Smooth muscle cell (in vitro differentiated cells): ENCODE measurements around the gene GJB1. TPM values are rescaled to one million over a fixed set of nuclear protein-coding genes. Genes with fewer than 3 reads are reported as not detected.

Experiments used
- DNase-seq: peaks from one replicate; lab custom pipeline; 2025; ENCODE audit not compliant: unreplicated experiment; lab: John Stamatoyannopoulos, UW
- H2AFZ ChIP-seq: fragments of 200-600 bp; sonication (generic); 2 replicates; pipeline ENCODE4 v1.6.0; 2016; ENCODE audit warnings: antibody characterized with exemption, low read depth, mild to moderate bottlenecking
- H3F3A ChIP-seq: fragments of 200-600 bp; sonication (generic); 2 replicates; pipeline ENCODE4 v1.6.0; 2017; ENCODE audit warnings: antibody characterized with exemption, low read depth
- H3K27ac ChIP-seq: fragments of 200-600 bp; sonication (generic); 2 replicates; pipeline ENCODE4 v1.5.1; 2016; ENCODE audit warnings: low read depth, mild to moderate bottlenecking
- H3K27me3 ChIP-seq: fragments of 200-600 bp; sonication (generic); 2 replicates; pipeline ENCODE4 v1.6.1; 2016; ENCODE audit warnings: low read depth, mild to moderate bottlenecking
- H3K36me3 ChIP-seq: fragments of 200-600 bp; sonication (generic); 2 replicates; pipeline ENCODE4 v1.5.1; 2016; ENCODE audit warnings: low read depth
- H3K4me1 ChIP-seq: fragments of 200-600 bp; sonication (generic); 2 replicates; pipeline ENCODE4 v1.5.1; 2016; ENCODE audit warnings: low read depth
- H3K4me2 ChIP-seq: fragments of 200-600 bp; sonication (generic); 2 replicates; pipeline ENCODE4 v1.6.0; 2016; ENCODE audit warnings: mild to moderate bottlenecking
- H3K4me3 ChIP-seq: fragments of 200-600 bp; sonication (generic); 2 replicates; pipeline ENCODE4 v1.5.1; 2016; ENCODE audit warnings: mild to moderate bottlenecking
- H3K79me2 ChIP-seq: fragments of 200-600 bp; sonication (generic); 2 replicates; pipeline ENCODE4 v1.6.0; 2016; ENCODE audit warnings: low read depth, mild to moderate bottlenecking
- H3K9ac ChIP-seq: fragments of 200-600 bp; sonication (generic); 2 replicates; pipeline ENCODE4 v1.6.0; 2016; ENCODE audit warnings: low read depth
- H3K9me3 ChIP-seq: fragments of 200-600 bp; sonication (generic); replicated peaks from 2 replicates; pipeline ENCODE4 v1.5.1; 2016; ENCODE audit warnings: low read depth
- H4K20me1 ChIP-seq: fragments of 200-600 bp; sonication (generic); 2 replicates; pipeline ENCODE4 v1.6.0; 2016; ENCODE audit warnings: low read depth
- CTCF ChIP-seq: fragments of 200-600 bp; sonication (generic); IDR thresholded peaks from 2 replicates; pipeline ENCODE4 v1.5.1; 2017; ENCODE audit warnings: borderline replicate concordance, mild to moderate bottlenecking, antibody characterized with exemption; ENCODE audit not compliant: insufficient read depth, poor library complexity, severe bottlenecking
- WGBS: methylation state at CpG from one replicate; pipeline ENCODE4 v1.1.7; 2016; ENCODE audit warnings: low lambda C conversion rate; 5-methylcytosine and 5-hydroxymethylcytosine counted together
- polyA plus RNA-seq: library from polyadenylated mRNA; unstranded; fragments of >200 nt; fragmentation: Nextera tagmentation; extraction: Ambion mirVana; gene quantifications from 2 replicates; pipeline ENCODE4 v1.2.1, GENCODE V29; 2016
- total RNA-seq: library from RNA; depleted of rRNA; stranded (reverse); fragments of >200 nt; gene quantifications from 2 replicates; pipeline ENCODE4 v1.2.3, GENCODE V29; 2014

The GJB1 gene
- total and polyA plus RNA-seq, 2 experiments from 2014 or later, result not detected

GRCh38 chrX:71241301-71241700 is 18.3 kb downstream of the GJB1 start:
- H3K9me3 ChIP-seq, result no peaks in the 10 kb centered on the region
- H3F3A ChIP-seq, result no peaks in the 10 kb centered on the region
- H3K27ac ChIP-seq, result no peak overlapping the region
- H3K36me3 ChIP-seq, result no peaks in the 10 kb centered on the region
- no peak overlapping the region for H2AFZ ChIP-seq
- H3K4me2 ChIP-seq, result no peak overlapping the region
- H3K4me3 ChIP-seq, result no peak overlapping the region
- WGBS, result 91% methylated on average over 6 of the region's 6 CpGs
- H3K27me3 ChIP-seq, result no peaks in the 10 kb centered on the region
- no peaks in the 10 kb centered on the region for H3K4me1 ChIP-seq
- no peaks in the 10 kb centered on the region for H4K20me1 ChIP-seq
- no peak overlapping the region for H3K9ac ChIP-seq
- no peaks in the 10 kb centered on the region for H3K79me2 ChIP-seq
- no peak for DNase-seq
- TF ChIP-seq CTCF, result no peak

GRCh38 chrX:71244359-71245128 is 21.5 kb downstream of the GJB1 start:
- H4K20me1 ChIP-seq, result no peaks in the 10 kb centered on the region
- 82% methylated on average over 9 of the region's 9 CpGs for WGBS
- no peaks in the 10 kb centered on the region for H3K27me3 ChIP-seq
- H3K4me2 ChIP-seq, result no peak overlapping the region
- no peaks in the 10 kb centered on the region for H3K36me3 ChIP-seq
- H3K4me1 ChIP-seq, result no peaks in the 10 kb centered on the region
- H3K9ac ChIP-seq, result no peak overlapping the region
- H3K9me3 ChIP-seq, result no peaks in the 10 kb centered on the region
- DNase-seq, result no peak
- H2AFZ ChIP-seq, result no peak overlapping the region
- H3K79me2 ChIP-seq, result no peaks in the 10 kb centered on the region
- H3K27ac ChIP-seq, result no peak overlapping the region
- no peaks in the 10 kb centered on the region for H3F3A ChIP-seq
- H3K4me3 ChIP-seq, result no peak overlapping the region
- TF ChIP-seq CTCF, result no peak

GRCh38 chrX:71245159-71245558 is 22.1 kb downstream of the GJB1 start:
- no peaks in the 10 kb centered on the region for H3K36me3 ChIP-seq
- H3F3A ChIP-seq, result no peaks in the 10 kb centered on the region
- H3K9me3 ChIP-seq, result no peaks in the 10 kb centered on the region
- H3K9ac ChIP-seq, result no peak overlapping the region
- H2AFZ ChIP-seq, result no peak overlapping the region
- H3K4me3 ChIP-seq, result no peak overlapping the region
- no peak overlapping the region for H3K4me2 ChIP-seq
- H4K20me1 ChIP-seq, result no peaks in the 10 kb centered on the region
- no peaks in the 10 kb centered on the region for H3K27me3 ChIP-seq
- no peak overlapping the region for H3K27ac ChIP-seq
- no peak for DNase-seq
- no peaks in the 10 kb centered on the region for H3K79me2 ChIP-seq
- no peak for TF ChIP-seq CTCF
- 96% methylated on average over 2 of the region's 2 CpGs for WGBS
- no peaks in the 10 kb centered on the region for H3K4me1 ChIP-seq

- Histone ChIP-seq H3K4me2 (no peak overlapping the region), H4K20me1 (no peaks in the 10 kb centered on the region), H3K4me3 (no peak overlapping the region), H3F3A (no peaks in the 10 kb centered on the region), H2AFZ (no peak overlapping the region), H3K79me2 (no peaks in the 10 kb centered on the region), H3K9me3 (no peaks in the 10 kb centered on the region), H3K27me3 (no peaks in the 10 kb centered on the region), H3K27ac (no peak overlapping the region), H3K9ac (no peak overlapping the region), H3K4me1 (no peaks in the 10 kb centered on the region), H3K36me3 (no peaks in the 10 kb centered on the region)
- DNase-seq, result no peak
- no peak for TF ChIP-seq CTCF
- 89% methylated on average over 9 of the region's 9 CpGs for WGBS
Measured at GRCh38 chrX:71250841-71251240, 27.8 kb downstream of the GJB1 start.
